ENCODE data around the gene MGAT5B. TPM values are rescaled to one million over a fixed set of nuclear protein-coding genes. Genes with fewer than 3 reads are reported as not detected.
A peak's percentile ranks its signal among the peaks of the same experiment; 100 is the strongest.

Gene MGAT5B
- total and polyA plus RNA-seq, 9 of the 15 experiments (the other 6 are each of a cell fraction or from before 2014, with no cell fraction given): 0.09 to 0.43 (median 0.18) TPM; not detected in 4

DNA sequence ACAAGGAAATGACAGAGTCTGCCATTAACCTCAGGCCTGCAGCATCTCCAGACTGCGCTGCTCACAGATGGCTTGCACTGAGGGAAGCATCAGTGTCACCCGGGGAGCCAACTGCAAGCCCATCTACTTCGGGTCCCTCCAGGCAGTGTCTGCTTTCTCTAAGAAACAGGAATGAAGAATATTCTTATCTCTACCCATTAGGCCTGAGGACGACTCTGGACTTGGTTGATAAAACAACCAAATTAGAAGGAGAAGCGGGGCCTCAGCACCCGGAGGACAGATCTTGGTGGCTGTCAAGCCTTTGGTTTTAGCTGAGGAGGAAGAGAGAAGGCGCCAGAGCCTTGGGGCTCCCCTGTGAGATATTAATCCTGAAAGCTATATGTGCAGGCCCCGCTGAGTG is 19.5 kb upstream of the MGAT5B start (continued):
- TF ChIP-seq PHF21A (IDR thresholded peaks at IDR 0.05; ENCODE audit: borderline replicate concordance, low read depth) (no peak), ZNF699 (CRISPR knock-in tag; IDR thresholded peaks at IDR 0.05; ENCODE audit: insufficient replicate concordance) (no peak), JUNB (CRISPR knock-in tag; conservative IDR thresholded peaks at IDR 0.05) (no peak), CTBP1 (IDR thresholded peaks at IDR 0.05; ENCODE audit: borderline replicate concordance) (peak; percentile 89), PHTF2 (CRISPR knock-in tag; IDR thresholded peaks at IDR 0.05) (no peak), ZNF445 (CRISPR knock-in tag; IDR thresholded peaks at IDR 0.05; ENCODE audit: low read depth) (no peak), RCOR1 (IDR thresholded peaks at IDR 0.05; ENCODE audit: borderline replicate concordance in 1 of 2, low read depth in 2 of 2, low read length in 2 of 2) (peak; percentile 35 to 59; a peak in 2 of 4 replicates), POLR2A (conservative IDR thresholded peaks at IDR 0.05) (no peak), TBL1XR1 (IDR thresholded peaks at IDR 0.05; ENCODE audit: low read length in 2 of 2) (no peak), JUND (IDR thresholded peaks at IDR 0.05; ENCODE audit: borderline replicate concordance, low read depth, low read length) (peak; percentile 44; the same call in 1 of the 2 replicates), JUND (tag; IDR thresholded peaks at IDR 0.05; ENCODE audit: borderline replicate concordance, low read depth, low read length) (no peak), ZKSCAN3 (CRISPR knock-in tag; IDR thresholded peaks at IDR 0.05) (no peak), NCOA6 (IDR thresholded peaks at IDR 0.05) (no peak), NRF1 (conservative IDR thresholded peaks at IDR 0.05 in 1 of 2, IDR thresholded peaks at IDR 0.05 in 1 of 2) (no peak), CBFA2T3 (IDR thresholded peaks at IDR 0.05) (peak; percentile 87), BCL6 (CRISPR knock-in tag; IDR thresholded peaks at IDR 0.05) (no peak), SMARCA4 (IDR thresholded peaks at IDR 0.05) (peak; percentile 73), ZNF77 (CRISPR knock-in tag; IDR thresholded peaks at IDR 0.05) (no peak), TAF9B (IDR thresholded peaks at IDR 0.05; ENCODE audit: partially characterized antibody) (no peak), SAP30 (IDR thresholded peaks at IDR 0.05; ENCODE audit: borderline replicate concordance, insufficient read depth, low read depth, low read length, poor library complexity, severe bottlenecking) (no peak), FOXJ3 (CRISPR knock-in tag; IDR thresholded peaks at IDR 0.05) (no peak), RFX1 (IDR thresholded peaks at IDR 0.05) (no peak)
- TF ChIP-seq, protein P1, sequence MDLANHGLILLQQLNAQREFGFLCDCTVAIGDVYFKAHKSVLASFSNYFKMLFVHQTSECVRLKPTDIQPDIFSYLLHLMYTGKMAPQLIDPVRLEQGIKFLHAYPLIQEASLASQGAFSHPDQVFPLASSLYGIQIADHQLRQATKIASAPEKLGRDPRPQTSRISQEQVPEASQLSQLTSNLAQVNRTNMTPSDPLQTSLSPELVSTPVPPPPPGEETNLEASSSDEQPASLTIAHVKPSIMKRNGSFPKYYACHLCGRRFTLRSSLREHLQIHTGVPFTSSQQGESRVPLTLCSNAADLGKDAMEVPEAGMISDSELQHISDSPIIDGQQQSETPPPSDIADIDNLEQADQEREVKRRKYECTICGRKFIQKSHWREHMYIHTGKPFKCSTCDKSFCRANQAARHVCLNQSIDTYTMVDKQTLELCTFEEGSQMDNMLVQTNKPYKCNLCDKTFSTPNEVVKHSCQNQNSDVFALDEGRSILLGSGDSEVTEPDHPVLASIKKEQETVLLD (IDR thresholded peaks at IDR 0.05): no peak
- TF ChIP-seq, protein P2, sequence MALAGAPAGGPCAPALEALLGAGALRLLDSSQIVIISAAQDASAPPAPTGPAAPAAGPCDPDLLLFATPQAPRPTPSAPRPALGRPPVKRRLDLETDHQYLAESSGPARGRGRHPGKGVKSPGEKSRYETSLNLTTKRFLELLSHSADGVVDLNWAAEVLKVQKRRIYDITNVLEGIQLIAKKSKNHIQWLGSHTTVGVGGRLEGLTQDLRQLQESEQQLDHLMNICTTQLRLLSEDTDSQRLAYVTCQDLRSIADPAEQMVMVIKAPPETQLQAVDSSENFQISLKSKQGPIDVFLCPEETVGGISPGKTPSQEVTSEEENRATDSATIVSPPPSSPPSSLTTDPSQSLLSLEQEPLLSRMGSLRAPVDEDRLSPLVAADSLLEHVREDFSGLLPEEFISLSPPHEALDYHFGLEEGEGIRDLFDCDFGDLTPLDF (CRISPR knock-in tag; IDR thresholded peaks at IDR 0.05): no peak
- TF ChIP-seq, protein P3, sequence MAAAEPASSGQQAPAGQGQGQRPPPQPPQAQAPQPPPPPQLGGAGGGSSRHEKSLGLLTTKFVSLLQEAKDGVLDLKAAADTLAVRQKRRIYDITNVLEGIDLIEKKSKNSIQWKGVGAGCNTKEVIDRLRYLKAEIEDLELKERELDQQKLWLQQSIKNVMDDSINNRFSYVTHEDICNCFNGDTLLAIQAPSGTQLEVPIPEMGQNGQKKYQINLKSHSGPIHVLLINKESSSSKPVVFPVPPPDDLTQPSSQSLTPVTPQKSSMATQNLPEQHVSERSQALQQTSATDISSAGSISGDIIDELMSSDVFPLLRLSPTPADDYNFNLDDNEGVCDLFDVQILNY (CRISPR knock-in tag; IDR thresholded peaks at IDR 0.05): no peak
- TF ChIP-seq, protein P4, sequence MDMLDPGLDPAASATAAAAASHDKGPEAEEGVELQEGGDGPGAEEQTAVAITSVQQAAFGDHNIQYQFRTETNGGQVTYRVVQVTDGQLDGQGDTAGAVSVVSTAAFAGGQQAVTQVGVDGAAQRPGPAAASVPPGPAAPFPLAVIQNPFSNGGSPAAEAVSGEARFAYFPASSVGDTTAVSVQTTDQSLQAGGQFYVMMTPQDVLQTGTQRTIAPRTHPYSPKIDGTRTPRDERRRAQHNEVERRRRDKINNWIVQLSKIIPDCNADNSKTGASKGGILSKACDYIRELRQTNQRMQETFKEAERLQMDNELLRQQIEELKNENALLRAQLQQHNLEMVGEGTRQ (CRISPR knock-in tag; IDR thresholded peaks at IDR 0.05): no peak
- TF ChIP-seq, protein P5, sequence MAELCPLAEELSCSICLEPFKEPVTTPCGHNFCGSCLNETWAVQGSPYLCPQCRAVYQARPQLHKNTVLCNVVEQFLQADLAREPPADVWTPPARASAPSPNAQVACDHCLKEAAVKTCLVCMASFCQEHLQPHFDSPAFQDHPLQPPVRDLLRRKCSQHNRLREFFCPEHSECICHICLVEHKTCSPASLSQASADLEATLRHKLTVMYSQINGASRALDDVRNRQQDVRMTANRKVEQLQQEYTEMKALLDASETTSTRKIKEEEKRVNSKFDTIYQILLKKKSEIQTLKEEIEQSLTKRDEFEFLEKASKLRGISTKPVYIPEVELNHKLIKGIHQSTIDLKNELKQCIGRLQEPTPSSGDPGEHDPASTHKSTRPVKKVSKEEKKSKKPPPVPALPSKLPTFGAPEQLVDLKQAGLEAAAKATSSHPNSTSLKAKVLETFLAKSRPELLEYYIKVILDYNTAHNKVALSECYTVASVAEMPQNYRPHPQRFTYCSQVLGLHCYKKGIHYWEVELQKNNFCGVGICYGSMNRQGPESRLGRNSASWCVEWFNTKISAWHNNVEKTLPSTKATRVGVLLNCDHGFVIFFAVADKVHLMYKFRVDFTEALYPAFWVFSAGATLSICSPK (IDR thresholded peaks at IDR 0.05; ENCODE audit: borderline replicate concordance): no peak
